ENCODE data around the gene RNASET2.
"Not testable (repeated sequence)": the region's sequence is repeated elsewhere in the genome, so short reads cannot be mapped to it uniquely, and the experiment has no call there.

RNASET2 gene

DNA sequence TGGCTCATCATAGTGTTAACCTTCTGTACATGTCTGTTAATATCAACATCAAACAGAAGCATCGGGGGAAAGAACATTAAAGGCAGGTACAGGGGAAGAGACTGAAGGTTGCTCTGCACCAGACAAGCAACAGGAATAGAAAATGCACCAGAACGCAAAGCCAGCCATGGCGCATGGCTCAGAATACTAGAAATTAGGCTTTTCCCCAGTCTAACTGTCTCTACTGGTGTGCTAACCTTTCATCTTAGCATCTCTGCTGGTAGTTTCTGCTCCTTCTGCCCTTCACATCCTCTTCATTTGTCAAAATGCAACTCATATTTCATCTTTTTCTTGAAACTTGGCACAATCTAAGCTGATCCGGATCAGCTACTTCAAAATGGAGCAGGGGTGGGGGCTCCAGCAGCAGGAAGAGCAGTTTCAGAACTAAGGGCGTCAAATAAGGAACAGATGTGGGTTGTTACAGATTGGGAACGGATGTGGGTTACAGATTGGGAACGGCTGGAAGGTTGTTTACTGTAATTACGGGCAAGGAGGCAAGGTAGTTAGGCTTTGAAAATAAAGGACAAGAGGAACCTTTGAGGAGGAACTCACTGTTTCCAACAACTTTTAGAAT lies 13.1 kb upstream of the RNASET2 start:
- peak in 2 of 6 experiments; percentile 21 to 68 for DNase-seq

DNA sequence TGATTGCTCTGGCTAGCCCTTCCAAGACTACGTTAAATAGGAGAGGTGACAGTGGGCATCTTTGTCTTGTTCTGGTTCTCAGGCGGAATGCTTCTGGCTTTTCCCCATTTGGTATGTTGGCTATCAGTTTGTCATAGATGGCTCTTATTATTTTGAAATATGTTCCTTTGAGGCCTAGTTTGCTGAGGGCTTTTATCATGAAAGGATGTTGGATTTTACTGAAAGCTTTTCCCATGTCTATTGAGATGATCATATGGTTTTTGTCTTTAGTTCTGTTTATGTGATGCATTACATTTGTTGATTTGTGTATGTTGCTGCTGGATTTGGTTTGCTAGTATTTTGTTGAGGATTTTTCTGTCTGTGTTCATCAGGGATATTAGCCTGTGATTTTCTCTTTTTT lies 9.9 kb upstream of the RNASET2 start:
- DNase-seq = no peak

DNA sequence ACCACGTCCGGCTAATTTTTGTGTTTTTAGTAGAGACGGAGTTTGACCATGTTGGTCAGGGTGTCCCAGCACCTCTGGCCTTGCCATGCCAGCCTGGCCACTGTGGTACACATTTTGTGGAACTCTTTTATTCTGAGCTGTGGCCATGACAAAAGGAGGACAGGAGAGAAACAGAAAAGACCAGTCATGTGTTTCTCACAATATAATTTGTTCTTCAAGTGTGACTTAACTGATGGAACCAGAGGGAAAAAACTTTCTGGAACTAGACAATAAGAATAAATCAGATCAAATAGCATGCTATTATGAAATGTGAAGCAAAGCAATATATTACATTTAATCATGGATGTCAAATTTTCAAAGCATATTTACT lies 4.2 kb upstream of the RNASET2 start:
- no peak for DNase-seq

GRCh38 chr6:166959911-166960608 lies 3.7 kb upstream of the RNASET2 start:
- DNase-seq = peak in 1 of 6 experiments; percentile 32

DNA sequence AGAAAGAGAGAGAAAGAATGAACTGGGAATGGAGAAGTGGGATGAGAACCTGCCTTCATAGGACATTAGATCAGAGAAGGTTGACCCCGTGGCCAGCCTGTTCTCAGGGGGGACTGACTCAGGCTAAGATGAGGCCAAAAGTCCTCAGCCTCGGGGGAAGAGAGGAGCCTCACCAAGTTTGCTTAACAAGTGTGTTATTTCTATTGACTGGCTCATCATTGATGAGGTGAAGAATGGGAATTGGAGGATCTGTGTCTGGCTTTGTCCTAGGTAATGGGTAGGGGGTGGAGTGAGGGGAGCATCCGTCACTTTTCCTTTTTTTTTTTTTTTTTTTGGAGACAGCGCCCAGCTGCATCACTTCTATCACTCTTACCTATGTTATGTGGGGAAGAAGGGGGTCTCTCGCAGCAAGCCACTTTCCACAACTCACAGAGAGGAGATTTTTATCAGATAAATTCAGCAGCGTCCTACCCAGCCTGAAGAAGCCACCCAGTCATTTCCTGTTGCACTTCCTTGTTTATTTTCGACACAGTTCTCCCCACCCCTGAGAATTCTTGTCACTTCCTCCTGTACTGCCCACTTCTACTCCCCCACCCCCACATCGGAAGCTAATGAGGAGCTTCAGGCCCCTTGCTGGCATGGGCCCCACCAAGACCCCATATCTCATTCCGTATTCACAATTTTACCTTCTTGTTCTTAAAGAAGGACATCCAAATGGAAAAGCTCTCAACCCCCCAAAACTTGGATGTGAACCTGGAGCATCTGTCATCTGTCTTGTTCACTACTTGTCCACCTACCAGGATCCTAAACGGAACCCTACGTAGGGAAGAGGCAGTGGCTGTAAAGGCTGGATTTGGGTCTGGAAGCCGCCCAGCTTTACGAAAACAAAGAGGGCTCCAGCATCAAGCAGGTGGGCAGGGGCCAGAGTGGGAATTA lies 2.8 kb upstream of the RNASET2 start:
- peak; percentile 25 to 76 (median 59) for DNase-seq

DNA sequence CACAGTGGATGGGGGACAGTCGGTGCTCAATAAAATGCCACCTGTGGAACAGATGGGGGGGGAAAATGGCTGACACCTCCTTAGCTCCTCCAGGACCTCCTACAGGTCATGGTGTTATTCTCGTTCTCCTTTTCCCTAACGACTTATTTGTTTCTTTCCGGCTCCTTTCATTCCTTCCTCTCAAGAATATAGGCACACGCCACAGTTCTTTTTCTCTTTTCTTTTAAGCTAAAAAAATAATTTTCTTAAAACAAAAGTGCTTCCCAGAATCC lies 1.4 kb upstream of the RNASET2 start:
- DNase-seq = no peak

DNA sequence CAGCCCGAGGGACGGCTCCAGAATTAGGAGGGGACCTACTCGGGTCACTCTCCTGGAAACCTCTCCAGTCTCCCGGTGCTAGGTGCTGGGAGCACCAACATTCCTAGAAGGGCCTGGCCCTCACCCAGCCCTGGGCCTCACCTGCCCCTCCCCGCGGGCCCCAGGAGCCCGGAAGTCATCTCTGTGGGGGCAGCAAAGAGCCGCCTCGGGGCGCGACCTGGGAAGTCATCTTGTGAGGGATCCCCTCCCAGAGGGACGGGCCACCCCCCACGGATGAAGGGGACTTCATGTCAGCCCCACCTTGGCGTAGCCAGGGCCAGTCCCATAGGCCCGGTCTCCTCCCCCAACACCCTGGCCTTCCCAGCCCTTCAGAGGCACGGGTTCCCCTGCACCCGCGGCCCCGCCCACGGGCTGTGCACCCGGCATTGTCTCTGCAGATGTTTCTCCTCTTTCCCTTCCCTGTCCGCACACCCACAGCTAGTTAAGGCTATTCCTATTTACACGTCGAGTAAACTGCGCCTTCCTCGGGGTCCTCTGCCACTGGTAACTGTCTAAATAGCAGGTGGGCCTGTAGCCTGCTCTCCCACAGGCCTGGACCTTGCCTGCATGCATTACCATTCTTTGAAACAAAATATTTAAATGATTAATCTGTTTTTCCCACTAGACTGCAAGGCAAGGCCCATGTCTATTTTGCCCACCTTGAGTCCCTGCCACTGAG lies 896 bp upstream of the RNASET2 start:
- peak; percentile 25 to 66 (median 60) for DNase-seq

DNA sequence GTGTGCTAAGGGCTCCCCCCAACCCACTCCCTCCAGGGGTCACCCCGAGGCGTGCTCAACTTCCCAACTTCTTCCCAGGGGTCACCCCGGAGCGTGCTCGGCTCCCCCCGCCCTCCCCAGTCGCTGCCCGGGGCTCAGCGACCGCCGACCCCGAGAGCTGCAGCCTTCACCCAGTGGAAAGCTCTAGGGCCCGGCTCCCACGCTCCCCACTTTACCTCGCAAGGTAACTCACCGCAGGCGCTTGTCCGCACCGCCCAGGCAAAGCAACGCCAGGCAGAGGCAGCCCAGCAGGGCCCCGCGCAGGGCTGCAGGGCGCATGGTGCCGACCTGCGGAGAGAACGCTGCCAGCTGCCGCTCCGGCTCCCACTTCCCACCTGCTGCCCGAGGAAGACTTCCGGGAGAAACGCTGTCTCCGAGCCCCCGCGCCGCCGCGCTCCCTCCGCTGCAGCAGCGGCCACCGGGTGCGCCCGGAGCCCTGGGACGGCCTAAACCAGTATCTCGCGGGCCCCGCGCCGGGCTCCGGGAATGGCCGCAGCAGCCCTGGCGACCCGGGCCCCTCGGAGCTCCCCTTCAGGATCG lies 396 bp downstream of the RNASET2 start:
- no peak for DNase-seq

DNA sequence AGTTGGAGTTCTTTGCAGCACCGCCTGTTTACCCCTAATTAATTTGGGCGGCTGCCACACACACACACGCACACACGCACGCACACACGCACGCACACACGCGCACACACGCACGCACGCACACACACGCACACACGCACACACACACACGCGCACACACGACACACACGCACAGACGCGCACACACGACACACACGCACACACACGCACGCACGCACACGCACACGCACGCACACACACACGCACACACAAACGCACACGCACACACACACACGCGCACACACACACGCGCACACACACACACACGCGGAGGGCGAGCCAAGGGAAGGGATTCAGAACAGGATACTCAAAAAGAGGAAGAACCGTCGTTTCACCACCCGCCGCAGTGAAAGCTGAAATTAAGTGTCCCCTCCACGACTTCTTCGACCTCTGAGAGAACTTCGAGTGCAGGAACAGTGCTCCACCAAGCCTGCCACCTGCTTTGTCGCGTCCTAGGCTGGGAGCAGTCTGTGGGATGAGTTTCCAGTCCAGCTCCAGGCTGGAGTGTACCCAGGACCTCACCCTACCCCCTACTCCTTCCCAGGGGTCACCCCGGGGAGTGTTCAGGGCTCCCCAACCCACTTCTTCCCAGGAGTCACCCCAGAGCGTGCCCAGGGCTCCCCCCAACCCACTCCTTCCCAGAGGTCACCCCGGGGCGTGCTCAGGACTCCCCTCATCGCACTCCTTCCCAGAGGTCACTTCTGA lies 1.1 kb downstream of the RNASET2 start:
- DNase-seq = peak; percentile 22 to 72 (median 51)

DNA sequence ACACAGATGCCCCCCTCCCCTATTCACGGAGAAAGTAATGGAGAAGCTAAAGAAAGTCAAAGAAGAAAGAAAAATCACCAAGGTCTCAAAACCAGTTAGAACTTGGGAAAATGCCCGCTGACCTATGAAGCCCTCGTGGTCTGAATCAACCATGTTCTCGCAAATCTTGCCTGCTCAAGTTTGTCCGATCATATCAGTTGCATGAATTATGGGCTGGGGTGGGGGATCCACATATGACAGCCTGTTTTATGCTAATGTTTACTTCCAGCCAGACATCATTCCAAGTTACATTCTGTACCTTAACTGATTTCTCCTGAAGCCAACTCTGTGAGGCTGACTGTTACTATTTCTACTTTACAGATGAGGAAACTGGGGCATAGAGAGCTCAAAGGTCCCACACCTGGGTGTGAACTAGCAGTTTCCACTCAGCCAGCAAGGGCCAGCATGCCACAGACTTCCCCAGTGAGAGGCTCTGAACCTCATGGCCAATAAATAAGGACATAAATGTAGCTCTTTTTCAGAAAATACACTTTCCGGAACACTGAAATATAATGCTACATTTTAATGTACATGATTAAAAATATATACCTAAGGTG lies 2.1 kb downstream of the RNASET2 start:
- DNase-seq = no peak

DNA sequence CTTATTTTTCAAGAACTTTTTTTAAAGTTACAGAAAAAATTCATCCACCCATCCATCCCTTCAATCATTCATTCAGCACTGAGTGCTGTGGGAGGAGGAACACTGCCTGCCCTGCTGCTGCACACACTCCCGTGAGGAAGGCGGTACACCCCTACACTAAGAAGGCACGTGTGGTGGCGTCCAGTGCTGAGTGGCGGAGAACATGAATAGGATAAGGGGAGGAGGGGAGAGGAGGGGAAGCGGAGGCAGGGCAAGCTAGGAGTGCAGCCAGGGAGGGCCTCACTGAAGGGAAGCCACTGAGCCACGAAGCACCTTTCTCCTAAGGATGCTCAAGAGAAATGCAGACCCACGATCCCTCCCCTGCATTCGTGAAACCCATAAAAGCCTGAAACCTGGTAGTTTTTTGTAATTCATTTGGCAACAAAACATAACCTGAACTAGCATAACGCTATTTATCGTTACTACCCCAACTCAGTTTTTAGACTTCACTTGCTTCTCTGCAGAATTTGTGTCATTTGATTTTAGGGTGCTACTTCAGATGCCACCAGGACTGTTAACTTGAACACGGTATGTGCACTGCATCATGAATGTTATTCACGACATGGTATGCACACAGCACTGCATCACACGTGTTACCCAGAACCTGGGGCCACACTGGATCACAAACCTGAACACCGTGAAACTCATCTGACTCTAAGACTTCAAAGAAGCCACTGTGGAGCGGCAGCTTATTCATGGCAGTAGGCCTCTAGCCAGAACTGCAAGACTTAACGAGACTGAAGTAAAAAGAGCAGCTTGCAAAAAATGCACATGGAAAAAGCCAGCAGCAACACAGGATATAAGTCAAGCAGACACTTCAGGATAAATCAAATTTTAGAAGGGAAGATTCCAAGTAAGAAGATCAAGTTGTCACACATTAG lies 3.5 kb downstream of the RNASET2 start:
- DNase-seq = peak; percentile 13 to 66 (median 34)

DNA sequence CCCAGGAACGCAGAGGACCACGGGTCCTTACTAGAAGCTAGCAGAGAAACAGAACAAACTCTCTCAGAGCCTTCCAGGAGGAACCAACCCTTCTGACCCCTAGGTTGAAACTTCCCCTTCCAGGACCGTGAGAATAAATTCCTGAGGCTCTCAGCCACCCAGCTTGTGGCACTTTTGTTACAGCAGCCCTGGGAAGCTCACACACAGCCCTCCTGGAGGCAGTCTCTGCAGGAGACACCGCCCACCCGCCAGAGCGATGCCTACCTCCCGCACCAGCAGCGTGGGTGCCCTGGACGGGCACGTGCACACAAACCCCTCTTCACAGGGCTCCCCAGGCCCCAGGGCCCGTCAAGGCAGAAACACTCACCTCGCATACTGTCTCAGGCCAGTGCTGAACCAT lies 4.2 kb downstream of the RNASET2 start:
- peak in 1 of 6 experiments; percentile 49 for DNase-seq

DNA sequence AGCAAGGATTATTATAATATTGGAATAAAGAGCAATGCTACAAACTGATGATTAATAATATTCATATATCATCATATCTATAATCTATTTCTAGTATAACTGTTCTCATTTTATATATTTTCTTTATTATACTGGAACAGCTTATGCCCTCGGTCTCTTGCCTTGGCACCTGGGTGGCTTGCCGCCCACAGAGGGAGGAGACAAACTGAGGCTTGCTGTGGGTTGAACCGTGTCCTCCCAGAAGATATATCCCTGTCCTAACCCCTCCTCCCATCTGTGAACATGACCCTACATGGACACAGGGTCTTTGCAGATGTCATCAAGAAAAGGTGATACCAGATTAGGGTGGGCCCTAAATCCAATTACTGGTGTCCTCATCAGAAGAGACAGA lies 4.7 kb downstream of the RNASET2 start:
- no peak for DNase-seq

GRCh38 chr6:166950892-166951669 lies 5.3 kb downstream of the RNASET2 start:
- peak; percentile 34 to 69 (median 46) for DNase-seq

GRCh38 chr6:166950443-166950821 lies 5.9 kb downstream of the RNASET2 start:
- DNase-seq = no peak

- peak in 2 of 6 experiments; percentile 14 to 60 for DNase-seq
Measured at GRCh38 chr6:166949528-166950442, 6.6 kb downstream of the RNASET2 start.

GRCh38 chr6:166948724-166949123 lies 7.6 kb downstream of the RNASET2 start:
- not testable (repeated sequence) for DNase-seq

GRCh38 chr6:166947251-166947650 lies 9.1 kb downstream of the RNASET2 start:
- no peak for DNase-seq

DNA sequence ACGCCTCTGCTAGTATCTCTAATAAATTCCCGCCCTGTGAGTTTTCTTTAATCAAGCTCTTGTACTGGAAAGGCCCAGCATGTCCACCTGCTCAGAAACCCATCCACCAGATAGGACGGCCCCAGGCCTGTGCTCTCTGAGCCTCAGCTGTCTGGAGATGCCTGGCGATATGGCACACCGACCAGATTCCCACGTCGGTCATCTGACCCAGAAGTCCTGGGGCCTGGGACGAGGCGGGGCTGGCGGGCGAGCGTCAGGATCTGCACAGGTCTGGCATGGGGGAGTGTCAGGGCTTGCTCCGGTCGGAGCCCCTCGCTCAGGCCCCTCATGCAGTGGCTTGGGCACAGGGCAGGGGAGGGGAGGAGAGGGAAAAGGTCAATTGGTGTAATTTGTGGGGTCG lies 10.2 kb downstream of the RNASET2 start:
- no peak for DNase-seq
